Esophagus squamous epithelium (tissue), 4 donors: ENCODE measurements around the gene CTTN.

Source experiments
- POLR2A ChIP-seq, 4 donors: fragments of 450-650 bp; IDR thresholded peaks; one replicate each; pipeline ENCODE4 v1.6.1; 2017; ENCODE audit warnings: antibody characterized with exemption in 4 of 4, mild to moderate bottlenecking in 4 of 4, moderate library complexity in 3 of 4
- TF ChIP-seq, protein P1 (sequence below), 6 experiments: fragments of 450-650 bp in 4 of 6; fragments of 200-600 bp in 2 of 6; sonication (generic) in 2 of 6; IDR thresholded peaks; one replicate each; pipeline ENCODE4 v1.5.1; 2016 to 2019; ENCODE audit warnings: antibody characterized with exemption in 6 of 6, mild to moderate bottlenecking in 4 of 6, moderate library complexity in 4 of 6

DNA sequence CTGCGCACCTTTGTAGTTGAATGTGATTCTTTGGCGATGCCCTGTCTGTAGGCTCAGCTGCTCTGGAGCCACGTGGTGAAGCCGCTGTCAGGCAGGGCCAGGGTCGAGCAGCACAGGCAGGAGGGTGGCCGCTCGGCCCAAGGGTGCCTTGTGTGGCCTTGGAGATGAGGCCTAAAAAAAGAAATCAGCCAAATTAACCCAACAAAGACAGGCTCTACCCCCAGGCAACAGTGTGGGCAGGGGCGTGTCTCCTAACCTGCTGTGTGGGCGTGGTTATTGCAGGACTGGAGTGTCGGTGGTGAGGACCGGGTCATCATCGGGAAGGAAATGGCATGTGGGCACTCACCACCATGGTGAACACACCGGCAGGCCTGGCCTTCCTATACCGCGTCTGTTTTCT is 34.3 kb downstream of the CTTN start:
- TF ChIP-seq, protein P1, sequence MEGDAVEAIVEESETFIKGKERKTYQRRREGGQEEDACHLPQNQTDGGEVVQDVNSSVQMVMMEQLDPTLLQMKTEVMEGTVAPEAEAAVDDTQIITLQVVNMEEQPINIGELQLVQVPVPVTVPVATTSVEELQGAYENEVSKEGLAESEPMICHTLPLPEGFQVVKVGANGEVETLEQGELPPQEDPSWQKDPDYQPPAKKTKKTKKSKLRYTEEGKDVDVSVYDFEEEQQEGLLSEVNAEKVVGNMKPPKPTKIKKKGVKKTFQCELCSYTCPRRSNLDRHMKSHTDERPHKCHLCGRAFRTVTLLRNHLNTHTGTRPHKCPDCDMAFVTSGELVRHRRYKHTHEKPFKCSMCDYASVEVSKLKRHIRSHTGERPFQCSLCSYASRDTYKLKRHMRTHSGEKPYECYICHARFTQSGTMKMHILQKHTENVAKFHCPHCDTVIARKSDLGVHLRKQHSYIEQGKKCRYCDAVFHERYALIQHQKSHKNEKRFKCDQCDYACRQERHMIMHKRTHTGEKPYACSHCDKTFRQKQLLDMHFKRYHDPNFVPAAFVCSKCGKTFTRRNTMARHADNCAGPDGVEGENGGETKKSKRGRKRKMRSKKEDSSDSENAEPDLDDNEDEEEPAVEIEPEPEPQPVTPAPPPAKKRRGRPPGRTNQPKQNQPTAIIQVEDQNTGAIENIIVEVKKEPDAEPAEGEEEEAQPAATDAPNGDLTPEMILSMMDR (IDR thresholded peaks at IDR 0.05): no peak
- no peak for TF ChIP-seq POLR2A (IDR thresholded peaks at IDR 0.05)
